HG03521 (cell line): ENCODE results near the gene SNAPC1.
A peak's percentile ranks its signal among the peaks of the same experiment; 100 is the strongest.

ENCODE experiments used
- ATAC-seq: cut with Tn5 transposase; IDR thresholded peaks from one replicate; pipeline ENCODE4 v1.9.1; 2021; ENCODE audit warnings: mild to moderate bottlenecking, moderate library complexity; ENCODE audit not compliant: unreplicated experiment

SNAPC1 gene

GRCh38 chr14:61811882-61812346 is 49.7 kb downstream of the SNAPC1 start:
- no peak for ATAC-seq

GRCh38 chr14:61812347-61813095 is 50.3 kb downstream of the SNAPC1 start, which contains the start of gene SYT16:
Gene SYT16, plus strand, starts transcription at chr14:61812703.
- no peak for ATAC-seq

GRCh38 chr14:61813096-61813606 is 50.9 kb downstream of the SNAPC1 start:
- no peak for ATAC-seq

DNA sequence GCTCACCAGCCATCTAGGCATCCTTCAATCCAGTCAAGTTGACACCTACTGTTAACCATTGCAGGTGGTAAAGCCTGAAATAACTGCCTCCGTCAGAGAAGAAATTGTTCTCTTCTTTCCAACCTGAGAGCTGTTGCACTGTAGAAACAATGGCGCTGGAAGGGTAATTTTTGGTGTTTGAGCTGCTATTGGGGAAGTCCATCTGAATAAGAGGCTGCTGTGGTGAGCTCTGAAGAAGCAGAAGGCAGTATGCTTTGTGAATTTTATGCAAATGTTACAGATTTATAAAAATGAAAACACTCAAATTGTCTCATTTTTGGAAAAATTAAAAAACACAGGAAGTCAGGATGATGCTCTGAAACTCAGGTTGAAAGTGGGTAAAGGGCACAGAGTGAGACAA is 60.2 kb downstream of the SNAPC1 start:
- no peak for ATAC-seq

- no peak for ATAC-seq
Measured at GRCh38 chr14:61832783-61833182, 70.6 kb downstream of the SNAPC1 start.

GRCh38 chr14:61836184-61836583 is 74.0 kb downstream of the SNAPC1 start:
- no peak for ATAC-seq

GRCh38 chr14:61836807-61837206 is 74.6 kb downstream of the SNAPC1 start:
- no peak for ATAC-seq

- peak; percentile 78 for ATAC-seq
Measured at GRCh38 chr14:61837336-61838229, 75.4 kb downstream of the SNAPC1 start.

GRCh38 chr14:61838661-61839245 is 76.5 kb downstream of the SNAPC1 start:
- no peak for ATAC-seq

- no peak for ATAC-seq
Measured at GRCh38 chr14:61839507-61839906, 77.3 kb downstream of the SNAPC1 start.

- no peak for ATAC-seq
Measured at GRCh38 chr14:61841145-61841544, 78.9 kb downstream of the SNAPC1 start.
